ENCODE results near the gene ACAD9. TPM values are rescaled to one million over a fixed set of nuclear protein-coding genes. Genes with fewer than 3 reads are reported as not detected.
A peak's percentile ranks its signal among the peaks of the same experiment; 100 is the strongest.

Gene ACAD9
- total and polyA plus RNA-seq, 10 of the 15 experiments (the other 5 are each of a cell fraction or from before 2014, with no cell fraction given) = 12.7 to 63.1 (median 43.7) TPM

- TF ChIP-seq ZBTB40 (IDR thresholded peaks at IDR 0.05; ENCODE audit: borderline replicate concordance) = peak; percentile 36; the same call in 1 of the 2 replicates
- TF ChIP-seq CBFB (IDR thresholded peaks at IDR 0.05; ENCODE audit: low read depth) = peak; percentile 93
- peak; percentile 94 for TF ChIP-seq POLR2AphosphoS5 (IDR thresholded peaks at IDR 0.05; ENCODE audit: low read length)
- no peak for TF ChIP-seq ZNF384 (IDR thresholded peaks at IDR 0.05; ENCODE audit: borderline replicate concordance, low read depth, low read length)
- no peak for TF ChIP-seq KDM1A (IDR thresholded peaks at IDR 0.05; ENCODE audit: borderline replicate concordance)
- peak; percentile 92; the same call in 1 of the 2 replicates for TF ChIP-seq TAF1 (IDR thresholded peaks at IDR 0.05; ENCODE audit: borderline replicate concordance, low read depth, low read length)
- TF ChIP-seq, protein P1, sequence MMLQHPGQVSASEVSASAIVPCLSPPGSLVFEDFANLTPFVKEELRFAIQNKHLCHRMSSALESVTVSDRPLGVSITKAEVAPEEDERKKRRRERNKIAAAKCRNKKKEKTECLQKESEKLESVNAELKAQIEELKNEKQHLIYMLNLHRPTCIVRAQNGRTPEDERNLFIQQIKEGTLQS (IDR thresholded peaks at IDR 0.05; ENCODE audit: borderline replicate concordance, extremely low read depth, low read depth, low read length) = peak; percentile 98
- 0 out of 2 replicates have a peak, but pooled peaks have one; percentile 21 for TF ChIP-seq EED (IDR thresholded peaks at IDR 0.05; ENCODE audit: low read depth)
- TF ChIP-seq YY1 (IDR thresholded peaks at IDR 0.05; ENCODE audit: low read depth, low read length) = peak; percentile 80
- TF ChIP-seq LARP7 (IDR thresholded peaks at IDR 0.05) = peak; percentile 63
- TF ChIP-seq, protein P2, sequence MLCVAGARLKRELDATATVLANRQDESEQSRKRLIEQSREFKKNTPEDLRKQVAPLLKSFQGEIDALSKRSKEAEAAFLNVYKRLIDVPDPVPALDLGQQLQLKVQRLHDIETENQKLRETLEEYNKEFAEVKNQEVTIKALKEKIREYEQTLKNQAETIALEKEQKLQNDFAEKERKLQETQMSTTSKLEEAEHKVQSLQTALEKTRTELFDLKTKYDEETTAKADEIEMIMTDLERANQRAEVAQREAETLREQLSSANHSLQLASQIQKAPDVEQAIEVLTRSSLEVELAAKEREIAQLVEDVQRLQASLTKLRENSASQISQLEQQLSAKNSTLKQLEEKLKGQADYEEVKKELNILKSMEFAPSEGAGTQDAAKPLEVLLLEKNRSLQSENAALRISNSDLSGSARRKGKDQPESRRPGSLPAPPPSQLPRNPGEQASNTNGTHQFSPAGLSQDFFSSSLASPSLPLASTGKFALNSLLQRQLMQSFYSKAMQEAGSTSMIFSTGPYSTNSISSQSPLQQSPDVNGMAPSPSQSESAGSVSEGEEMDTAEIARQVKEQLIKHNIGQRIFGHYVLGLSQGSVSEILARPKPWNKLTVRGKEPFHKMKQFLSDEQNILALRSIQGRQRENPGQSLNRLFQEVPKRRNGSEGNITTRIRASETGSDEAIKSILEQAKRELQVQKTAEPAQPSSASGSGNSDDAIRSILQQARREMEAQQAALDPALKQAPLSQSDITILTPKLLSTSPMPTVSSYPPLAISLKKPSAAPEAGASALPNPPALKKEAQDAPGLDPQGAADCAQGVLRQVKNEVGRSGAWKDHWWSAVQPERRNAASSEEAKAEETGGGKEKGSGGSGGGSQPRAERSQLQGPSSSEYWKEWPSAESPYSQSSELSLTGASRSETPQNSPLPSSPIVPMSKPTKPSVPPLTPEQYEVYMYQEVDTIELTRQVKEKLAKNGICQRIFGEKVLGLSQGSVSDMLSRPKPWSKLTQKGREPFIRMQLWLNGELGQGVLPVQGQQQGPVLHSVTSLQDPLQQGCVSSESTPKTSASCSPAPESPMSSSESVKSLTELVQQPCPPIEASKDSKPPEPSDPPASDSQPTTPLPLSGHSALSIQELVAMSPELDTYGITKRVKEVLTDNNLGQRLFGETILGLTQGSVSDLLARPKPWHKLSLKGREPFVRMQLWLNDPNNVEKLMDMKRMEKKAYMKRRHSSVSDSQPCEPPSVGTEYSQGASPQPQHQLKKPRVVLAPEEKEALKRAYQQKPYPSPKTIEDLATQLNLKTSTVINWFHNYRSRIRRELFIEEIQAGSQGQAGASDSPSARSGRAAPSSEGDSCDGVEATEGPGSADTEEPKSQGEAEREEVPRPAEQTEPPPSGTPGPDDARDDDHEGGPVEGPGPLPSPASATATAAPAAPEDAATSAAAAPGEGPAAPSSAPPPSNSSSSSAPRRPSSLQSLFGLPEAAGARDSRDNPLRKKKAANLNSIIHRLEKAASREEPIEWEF (IDR thresholded peaks at IDR 0.05; ENCODE audit: insufficient replicate concordance, low read depth, low read length) = no peak
- TF ChIP-seq, protein P3, sequence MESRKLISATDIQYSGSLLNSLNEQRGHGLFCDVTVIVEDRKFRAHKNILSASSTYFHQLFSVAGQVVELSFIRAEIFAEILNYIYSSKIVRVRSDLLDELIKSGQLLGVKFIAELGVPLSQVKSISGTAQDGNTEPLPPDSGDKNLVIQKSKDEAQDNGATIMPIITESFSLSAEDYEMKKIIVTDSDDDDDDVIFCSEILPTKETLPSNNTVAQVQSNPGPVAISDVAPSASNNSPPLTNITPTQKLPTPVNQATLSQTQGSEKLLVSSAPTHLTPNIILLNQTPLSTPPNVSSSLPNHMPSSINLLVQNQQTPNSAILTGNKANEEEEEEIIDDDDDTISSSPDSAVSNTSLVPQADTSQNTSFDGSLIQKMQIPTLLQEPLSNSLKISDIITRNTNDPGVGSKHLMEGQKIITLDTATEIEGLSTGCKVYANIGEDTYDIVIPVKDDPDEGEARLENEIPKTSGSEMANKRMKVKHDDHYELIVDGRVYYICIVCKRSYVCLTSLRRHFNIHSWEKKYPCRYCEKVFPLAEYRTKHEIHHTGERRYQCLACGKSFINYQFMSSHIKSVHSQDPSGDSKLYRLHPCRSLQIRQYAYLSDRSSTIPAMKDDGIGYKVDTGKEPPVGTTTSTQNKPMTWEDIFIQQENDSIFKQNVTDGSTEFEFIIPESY (IDR thresholded peaks at IDR 0.05) = no peak
- TF ChIP-seq CEBPZ (IDR thresholded peaks at IDR 0.05; ENCODE audit: low read depth, low read length) = no peak
These were observed at the start of gene ACAD9 (continued) for GRCh38 chr3:128879125-128879969.

Measured in GM12878 (cell line).